Measurements from ENCODE around the gene DERA. TPM values are rescaled to one million over a fixed set of nuclear protein-coding genes. Genes with fewer than 3 reads are reported as not detected.

DERA gene
- total RNA-seq, 1 donor from 2014 or later, result 15.3 TPM

- intact Hi-C loops (cut with micrococcal nuclease), result loop anchor here (5.0 kb wide), 1 partner anchor 1565 kb away; no protein-coding TSS in a partner anchor
Measured at GRCh38 chr12:16076970-16077522, 165.9 kb downstream of the DERA start.

GRCh38 chr12:16086462-16086861 is 175.3 kb downstream of the DERA start:
- Mint-ChIP-seq H3K27me3 (ENCODE audit: insufficient read depth) (no peaks in the 10 kb centered on the region), H3K4me1 (ENCODE audit: low read depth) (no peaks in the 10 kb centered on the region), H3K4me3 (no peak overlapping the region), H3K9me3 (no peaks in the 10 kb centered on the region), H3K27ac (no peak overlapping the region), H3K36me3 (ENCODE audit: low read depth) (no peaks in the 10 kb centered on the region)
- no peak for DNase-seq (ENCODE audit: low spot score)
- intact Hi-C loops (cut with micrococcal nuclease), result no loop called here

More at GRCh38 chr12:16076970-16077522, 165.9 kb downstream of the DERA start:
- no peaks in the 10 kb centered on the region for H3K4me1 Mint-ChIP-seq (ENCODE audit: low read depth)
- H3K27ac Mint-ChIP-seq, result no peak overlapping the region
- no peaks in the 10 kb centered on the region for H3K9me3 Mint-ChIP-seq
- no peaks in the 10 kb centered on the region for H3K27me3 Mint-ChIP-seq (ENCODE audit: insufficient read depth)
- no peak for DNase-seq (ENCODE audit: low spot score)
- no peaks in the 10 kb centered on the region for H3K36me3 Mint-ChIP-seq (ENCODE audit: low read depth)
- H3K4me3 Mint-ChIP-seq, result no peak overlapping the region

GRCh38 chr12:16086942-16087341 is 175.8 kb downstream of the DERA start:
- H3K4me1 Mint-ChIP-seq (ENCODE audit: low read depth), result no peaks in the 10 kb centered on the region
- H3K36me3 Mint-ChIP-seq (ENCODE audit: low read depth), result no peaks in the 10 kb centered on the region
- H3K9me3 Mint-ChIP-seq, result no peaks in the 10 kb centered on the region
- intact Hi-C loops (cut with micrococcal nuclease), result no loop called here
- DNase-seq (ENCODE audit: low spot score), result no peak
- no peaks in the 10 kb centered on the region for H3K27me3 Mint-ChIP-seq (ENCODE audit: insufficient read depth)
- H3K4me3 Mint-ChIP-seq, result no peak overlapping the region
- H3K27ac Mint-ChIP-seq, result no peak overlapping the region

Other genes with a start within 250 kb of the DERA start
- gene EPS8, start 121.9 kb upstream of the DERA start, total RNA-seq, result 1.9 and 3.1 TPM in 2 replicates
- gene STRAP, start 28.9 kb upstream of the DERA start, total RNA-seq, result 147 and 156 TPM in 2 replicates